Lower lobe of right lung (tissue), 2 donors: ENCODE results near the gene UPK3BL1. TPM values are rescaled to one million over a fixed set of nuclear protein-coding genes. Genes with fewer than 3 reads are reported as not detected.
"Not testable (repeated sequence)": the region's sequence is repeated elsewhere in the genome, so short reads cannot be mapped to it uniquely, and the experiment has no call there.

ENCODE experiments used
- ATAC-seq, 2 donors: fragments of 200-7000 bp; cut with Tn5 transposase; one replicate each; pipeline ENCODE4 v1.9.1; 2020 to 2022; ENCODE audit warnings: mild to moderate bottlenecking in 2 of 2, moderate library complexity in 2 of 2
- DNase-seq: peaks from one replicate; pipeline ENCODE4 v3.0.0-alpha.2; 2020
- H3K27ac ChIP-seq: fragments of 200-600 bp; one replicate; pipeline ENCODE4 v1.8.0; 2022
- H3K27me3 ChIP-seq: fragments of 200-600 bp; one replicate; pipeline ENCODE4 v1.8.0; 2022; ENCODE audit warnings: low read depth
- H3K36me3 ChIP-seq: fragments of 200-600 bp; one replicate; pipeline ENCODE4 v1.8.0; 2022; ENCODE audit warnings: mild to moderate bottlenecking
- H3K4me1 ChIP-seq: fragments of 200-600 bp; one replicate; pipeline ENCODE4 v1.8.0; 2022
- H3K4me3 ChIP-seq: fragments of 200-600 bp; one replicate; pipeline ENCODE4 v1.8.0; 2022; ENCODE audit warnings: mild to moderate bottlenecking
- H3K9me3 ChIP-seq: fragments of 200-600 bp; one replicate; pipeline ENCODE4 v1.8.0; 2022
- intact Hi-C: fragments of 100-400 bp; cut with DNase I; formaldehyde crosslinking; loops from one replicate; pipeline ENCODE4 v1.11.0; 2022
- total RNA-seq: library from RNA; stranded (reverse); fragmentation: NEBNext Ultra II Directional; extraction: Animal tissue kit (Norgen Biotek cat#: 25700); gene quantifications from one replicate; pipeline ENCODE4 v1.2.1, GENCODE V29; 2021
- donor health status: DM: no; HTN: yes; CAD: no; lungs with severe emphysema.

Gene UPK3BL1
- total RNA-seq, 1 donor from 2014 or later: 35.5 TPM

DNA sequence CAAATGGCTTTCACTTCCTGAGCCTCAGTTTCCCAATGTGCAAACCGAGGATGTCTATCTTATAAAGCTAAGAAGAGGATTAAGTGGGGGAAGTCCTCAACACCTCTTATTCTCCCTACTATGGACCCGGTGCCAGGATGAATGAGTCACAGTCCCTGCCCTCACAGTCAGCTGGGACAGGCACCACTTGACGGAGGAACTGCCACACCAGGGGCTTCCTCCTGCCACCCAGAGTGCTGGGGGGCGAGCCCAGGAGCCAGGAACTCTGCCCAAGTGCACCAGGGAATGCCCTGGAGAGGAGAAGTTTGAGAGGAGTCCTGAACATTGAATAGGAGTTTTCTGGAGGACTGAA, 28.3 kb downstream of the UPK3BL1 start:
- DNase-seq: not testable (repeated sequence)
- peak; percentile 39 to 42 for ATAC-seq

DNA sequence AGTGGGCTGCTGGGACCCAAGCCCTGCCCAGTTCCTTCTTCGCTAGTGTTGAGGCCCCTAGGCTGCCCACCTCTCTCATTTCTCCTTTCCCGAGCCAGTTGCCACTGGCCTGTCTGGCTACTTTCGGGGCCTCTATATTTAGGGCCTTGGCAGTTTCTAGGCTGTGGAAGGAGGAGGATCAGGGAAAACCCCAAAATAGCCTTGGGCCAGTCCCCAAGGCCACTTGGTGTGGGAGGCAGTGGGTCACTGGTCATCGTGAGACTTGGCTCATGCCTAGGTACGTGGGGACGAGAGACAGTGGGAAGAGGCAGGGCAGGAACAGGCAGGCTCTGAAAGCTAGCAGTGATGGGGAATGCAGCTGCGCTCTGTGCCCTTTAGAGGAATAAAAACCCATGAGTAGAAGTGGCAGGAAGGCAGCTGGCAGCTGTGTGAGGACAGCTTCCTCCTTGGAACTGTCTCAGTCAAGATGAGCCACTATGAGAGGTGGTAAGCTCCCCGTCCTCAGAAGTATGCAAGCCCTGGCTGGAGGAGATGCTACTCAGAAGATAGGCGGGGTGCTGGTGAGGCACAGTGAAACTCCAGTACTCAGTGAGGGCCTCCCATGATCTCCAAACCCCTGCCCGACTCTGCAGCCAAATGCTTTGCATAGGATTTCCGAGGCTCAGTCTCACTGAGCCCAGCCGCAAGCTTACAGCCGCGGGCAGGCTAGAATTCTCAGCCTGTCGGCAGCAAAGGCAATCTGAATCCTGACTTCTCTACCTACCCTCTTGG, 28.8 kb downstream of the UPK3BL1 start:
- H3K36me3 ChIP-seq, H3K4me3 ChIP-seq, H3K4me1 ChIP-seq, DNase-seq, intact Hi-C loops, ATAC-seq, H3K27me3 ChIP-seq, H3K9me3 ChIP-seq, H3K27ac ChIP-seq: not testable (repeated sequence)

More for the DNA sequence above, 28.3 kb downstream of the UPK3BL1 start:
- H3K4me3 ChIP-seq, H3K9me3 ChIP-seq, H3K27ac ChIP-seq, H3K36me3 ChIP-seq, intact Hi-C loops, H3K4me1 ChIP-seq, H3K27me3 ChIP-seq: not testable (repeated sequence)

DNA sequence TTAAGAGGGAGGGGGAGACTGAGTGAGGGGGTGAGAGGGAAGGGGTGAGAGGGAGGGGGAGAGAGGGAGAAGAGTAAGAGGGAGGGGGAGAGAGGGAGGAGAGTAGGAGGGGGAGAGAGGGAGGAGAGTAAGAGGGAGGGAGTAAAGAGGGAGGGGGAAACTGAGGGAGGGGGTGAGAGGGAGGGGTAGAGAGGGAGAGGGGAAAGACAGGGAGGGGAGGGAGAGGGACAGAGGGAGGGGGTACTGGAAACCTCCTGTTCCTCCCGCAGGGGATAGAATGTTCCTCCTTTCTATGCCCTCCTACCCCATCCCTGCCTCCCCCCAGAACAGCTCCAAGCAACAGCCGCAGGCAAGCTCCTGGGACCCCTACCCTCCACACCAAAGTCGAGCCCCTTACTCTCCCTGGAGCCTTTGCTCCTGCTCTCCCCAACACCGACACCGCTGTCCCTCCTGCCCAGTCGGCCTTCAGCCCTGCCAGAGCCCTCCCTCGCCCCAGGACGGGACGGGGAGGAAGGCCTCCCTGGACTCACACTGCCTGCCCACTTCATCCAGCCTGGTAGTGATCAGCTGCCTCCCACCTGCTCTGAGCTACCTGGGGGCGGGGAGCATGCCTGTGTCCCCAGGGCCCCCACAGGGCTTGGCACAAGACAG, 30.8 kb downstream of the UPK3BL1 start:
- DNase-seq: peak; percentile 45
- H3K4me3 ChIP-seq, H3K27me3 ChIP-seq, H3K27ac ChIP-seq, intact Hi-C loops, H3K9me3 ChIP-seq, ATAC-seq, H3K36me3 ChIP-seq, H3K4me1 ChIP-seq: not testable (repeated sequence)

DNA sequence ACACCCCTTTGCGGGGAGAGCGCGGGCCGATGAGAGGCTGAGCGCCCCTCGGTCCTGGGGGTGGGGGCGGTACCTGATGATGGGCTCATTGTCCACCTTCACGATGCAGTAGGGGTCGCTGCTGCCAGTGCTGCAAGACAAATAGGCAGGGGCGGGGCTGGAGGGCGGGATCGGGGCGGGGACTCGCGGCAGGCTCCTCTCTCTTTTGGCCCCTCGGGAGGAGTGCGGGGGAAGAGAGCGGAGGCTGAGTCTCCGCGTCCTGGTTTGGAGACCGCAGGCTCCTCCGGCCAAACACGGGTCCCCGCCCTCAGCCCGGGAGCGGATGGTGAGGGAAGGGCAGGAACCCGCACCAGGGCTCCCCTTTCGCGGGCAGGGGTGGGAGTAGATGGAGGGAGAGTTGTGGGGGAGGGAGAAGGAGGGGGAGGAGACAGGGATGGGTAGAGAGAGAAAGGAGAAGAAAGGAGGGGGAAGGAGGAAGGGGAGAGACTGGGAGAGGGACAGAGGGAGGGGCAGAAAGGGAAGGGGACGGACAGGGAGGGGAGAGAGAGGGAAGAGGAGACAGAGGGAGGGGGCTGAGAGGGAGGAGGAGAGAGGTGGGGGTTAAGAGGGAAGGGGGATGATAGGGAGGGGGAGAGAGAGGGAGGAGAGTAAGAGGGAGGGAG, 31.4 kb downstream of the UPK3BL1 start:
- H3K27ac ChIP-seq, H3K4me3 ChIP-seq, intact Hi-C loops, H3K27me3 ChIP-seq, DNase-seq, H3K4me1 ChIP-seq, H3K9me3 ChIP-seq, H3K36me3 ChIP-seq: not testable (repeated sequence)
- ATAC-seq: peak; percentile 57 to 59

DNA sequence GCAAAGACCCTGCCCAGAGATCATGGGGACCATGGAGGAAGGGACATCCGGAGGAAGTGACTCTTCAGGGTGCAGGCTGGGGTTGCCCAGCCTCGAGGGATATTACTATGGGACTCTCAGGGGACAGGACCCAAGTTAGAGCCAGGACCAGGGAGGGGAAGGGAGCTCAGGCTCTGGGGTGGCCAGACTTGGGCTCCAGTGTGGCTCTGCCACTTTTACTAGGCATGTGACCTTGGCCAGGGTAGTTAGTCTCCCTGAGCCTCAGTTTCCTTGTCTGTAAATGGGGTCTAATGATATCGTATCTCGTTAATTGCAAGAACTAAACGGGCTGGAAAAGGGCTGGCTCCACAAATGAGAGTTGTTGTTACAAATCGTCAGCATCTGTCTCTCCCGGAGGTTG, 32.1 kb downstream of the UPK3BL1 start:
- H3K9me3 ChIP-seq, H3K27me3 ChIP-seq, H3K36me3 ChIP-seq, H3K4me3 ChIP-seq, H3K27ac ChIP-seq, ATAC-seq, H3K4me1 ChIP-seq, intact Hi-C loops: not testable (repeated sequence)
- peak; percentile 40 for DNase-seq

DNA sequence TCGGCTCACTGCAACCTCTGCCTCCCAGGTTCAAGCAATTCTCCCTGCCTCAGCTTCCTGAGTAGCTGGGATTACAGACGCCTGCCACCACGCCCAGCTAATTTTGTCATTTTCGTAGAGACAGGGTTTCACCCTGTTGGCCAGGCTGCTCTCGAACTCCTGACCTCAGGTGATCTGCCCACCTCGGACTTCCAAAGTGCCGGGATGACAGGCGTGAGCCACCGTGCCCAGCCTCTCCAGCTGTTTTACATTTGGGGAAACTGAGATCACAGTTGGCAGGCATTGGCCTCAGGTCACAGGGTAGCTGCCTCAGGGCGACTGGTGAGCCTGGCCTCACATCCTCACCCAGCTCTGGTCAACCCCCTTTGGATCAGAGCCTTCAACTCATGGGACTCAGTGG, 32.9 kb downstream of the UPK3BL1 start:
- H3K4me1 ChIP-seq, H3K36me3 ChIP-seq, DNase-seq, H3K27ac ChIP-seq, intact Hi-C loops, H3K9me3 ChIP-seq, H3K4me3 ChIP-seq, H3K27me3 ChIP-seq, ATAC-seq: not testable (repeated sequence)

DNA sequence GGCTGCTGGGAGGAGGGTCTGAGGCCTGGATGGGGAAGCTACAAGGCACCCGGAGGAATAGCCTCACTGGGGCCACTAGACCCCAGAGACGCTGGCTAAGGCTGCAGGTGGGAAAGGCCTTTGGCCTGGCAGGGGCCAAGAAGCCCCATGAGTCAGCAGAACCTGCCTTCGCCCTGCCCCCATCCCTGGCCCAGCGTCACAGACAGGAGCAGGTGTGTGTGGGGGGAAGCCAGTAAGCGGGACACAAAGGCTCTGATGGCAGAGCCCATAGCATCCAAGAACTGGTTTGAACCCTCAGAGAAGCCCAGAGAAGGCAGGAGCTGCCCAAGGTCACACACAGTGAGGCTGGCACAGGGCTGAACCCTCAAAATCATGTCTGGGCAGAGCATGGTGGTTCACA, 35.7 kb downstream of the UPK3BL1 start:
- H3K27ac ChIP-seq, H3K4me1 ChIP-seq, intact Hi-C loops, ATAC-seq, H3K9me3 ChIP-seq, H3K27me3 ChIP-seq, H3K4me3 ChIP-seq, DNase-seq, H3K36me3 ChIP-seq: not testable (repeated sequence)

DNA sequence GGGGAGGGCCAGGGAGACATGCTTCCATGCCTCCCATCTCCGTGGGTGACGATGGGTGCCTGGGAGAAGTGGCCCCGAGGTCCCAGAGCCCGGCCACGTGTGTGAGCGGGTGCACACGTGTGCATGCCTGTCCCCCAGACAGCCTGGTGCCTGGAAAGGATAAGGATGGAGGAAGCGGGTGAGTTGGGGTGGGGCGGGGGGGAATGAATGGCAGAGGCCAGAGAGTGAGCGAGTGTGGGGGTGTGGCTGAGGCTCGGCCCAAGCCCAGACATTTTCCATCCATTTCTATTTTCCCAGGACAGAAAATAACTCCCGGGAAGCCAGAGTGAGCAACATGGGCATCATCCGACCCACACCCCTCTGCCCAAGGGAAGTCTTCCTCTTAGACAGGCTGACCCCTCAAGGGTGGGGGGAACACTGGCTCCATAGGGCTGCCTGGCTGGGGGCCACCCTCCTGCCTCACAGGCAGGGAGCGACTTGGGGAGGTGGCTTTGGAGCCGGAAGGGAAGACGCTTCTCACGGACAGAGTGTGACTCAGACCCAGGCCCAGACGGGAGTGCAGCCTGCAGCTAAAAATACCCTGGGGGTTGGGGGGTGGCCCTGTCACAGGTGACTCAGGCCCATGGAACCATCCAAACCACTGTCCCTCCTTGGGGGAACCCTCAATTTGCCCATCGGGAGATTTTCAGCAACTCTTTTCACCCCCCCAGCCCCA, 38.0 kb downstream of the UPK3BL1 start:
- H3K27me3 ChIP-seq, H3K27ac ChIP-seq, H3K4me3 ChIP-seq, H3K36me3 ChIP-seq, H3K4me1 ChIP-seq, H3K9me3 ChIP-seq, DNase-seq, intact Hi-C loops: not testable (repeated sequence)
- peak; percentile 8 to 11 for ATAC-seq

DNA sequence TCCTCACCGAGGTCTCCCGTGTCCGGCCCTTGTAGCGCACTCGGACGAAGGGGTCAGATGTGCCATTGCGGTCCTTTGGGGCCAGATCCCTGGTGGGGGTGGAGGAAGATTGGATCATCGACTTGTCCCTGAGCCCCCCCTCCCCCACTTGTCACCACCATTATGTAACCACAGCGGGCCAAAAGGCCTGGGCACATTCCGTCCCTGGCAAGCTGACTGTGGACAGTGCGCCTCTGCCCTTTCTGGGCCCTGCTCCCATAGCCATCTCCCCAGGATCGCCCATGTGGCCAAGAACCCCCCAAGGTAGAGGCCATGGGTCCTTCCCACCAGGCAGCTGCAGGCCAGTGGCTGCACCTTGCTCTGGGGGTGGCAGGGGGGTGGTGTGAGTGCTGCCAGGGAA, 40.3 kb downstream of the UPK3BL1 start:
- H3K4me3 ChIP-seq, H3K4me1 ChIP-seq, H3K36me3 ChIP-seq, H3K27ac ChIP-seq, ATAC-seq, DNase-seq, H3K27me3 ChIP-seq, intact Hi-C loops, H3K9me3 ChIP-seq: not testable (repeated sequence)

DNA sequence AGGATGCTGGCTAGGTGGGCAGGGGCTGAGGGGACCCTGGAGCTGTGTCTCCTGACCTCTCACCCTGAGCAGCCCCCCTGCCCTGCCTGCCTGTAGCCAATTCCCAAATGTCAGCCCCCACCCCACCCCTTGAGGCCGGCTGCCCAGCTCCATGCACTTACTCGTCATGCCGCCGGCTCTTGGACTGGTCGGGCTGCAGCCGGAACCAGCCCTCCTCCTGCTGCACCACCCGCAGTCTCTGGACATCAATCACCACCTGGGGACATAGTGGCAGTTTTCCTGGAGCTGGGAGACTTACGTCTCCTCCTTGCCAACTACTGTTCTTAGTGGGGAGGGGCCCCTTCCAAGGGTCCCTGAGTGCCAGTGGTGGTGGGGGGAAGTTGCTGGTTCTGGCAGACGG, 42.9 kb downstream of the UPK3BL1 start:
- intact Hi-C loops, H3K4me3 ChIP-seq, DNase-seq, H3K27me3 ChIP-seq, H3K9me3 ChIP-seq, H3K27ac ChIP-seq, H3K36me3 ChIP-seq, ATAC-seq, H3K4me1 ChIP-seq: not testable (repeated sequence)

DNA sequence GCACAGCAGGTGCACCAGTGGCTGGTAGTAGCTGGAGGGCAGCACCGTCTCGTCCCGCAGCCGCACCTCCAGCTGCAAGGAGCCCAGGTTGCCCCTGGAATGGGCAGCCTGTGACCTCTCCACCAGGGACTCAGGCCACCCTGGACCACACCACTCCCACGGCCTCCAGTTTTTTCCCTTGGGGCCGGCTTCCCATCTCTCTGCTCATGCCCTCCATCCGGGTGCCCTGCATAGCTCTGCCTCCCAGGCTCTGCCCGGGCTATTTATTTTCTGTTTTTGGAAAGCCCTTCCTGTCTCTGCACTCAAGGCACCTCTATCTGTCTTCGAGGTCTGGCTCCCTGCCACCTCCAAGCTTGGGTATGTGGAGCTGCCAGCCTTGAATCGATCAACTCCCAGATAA, 46.6 kb downstream of the UPK3BL1 start:
- DNase-seq, H3K27me3 ChIP-seq, H3K36me3 ChIP-seq, H3K4me3 ChIP-seq, H3K27ac ChIP-seq, intact Hi-C loops, H3K9me3 ChIP-seq, ATAC-seq, H3K4me1 ChIP-seq: not testable (repeated sequence)

DNA sequence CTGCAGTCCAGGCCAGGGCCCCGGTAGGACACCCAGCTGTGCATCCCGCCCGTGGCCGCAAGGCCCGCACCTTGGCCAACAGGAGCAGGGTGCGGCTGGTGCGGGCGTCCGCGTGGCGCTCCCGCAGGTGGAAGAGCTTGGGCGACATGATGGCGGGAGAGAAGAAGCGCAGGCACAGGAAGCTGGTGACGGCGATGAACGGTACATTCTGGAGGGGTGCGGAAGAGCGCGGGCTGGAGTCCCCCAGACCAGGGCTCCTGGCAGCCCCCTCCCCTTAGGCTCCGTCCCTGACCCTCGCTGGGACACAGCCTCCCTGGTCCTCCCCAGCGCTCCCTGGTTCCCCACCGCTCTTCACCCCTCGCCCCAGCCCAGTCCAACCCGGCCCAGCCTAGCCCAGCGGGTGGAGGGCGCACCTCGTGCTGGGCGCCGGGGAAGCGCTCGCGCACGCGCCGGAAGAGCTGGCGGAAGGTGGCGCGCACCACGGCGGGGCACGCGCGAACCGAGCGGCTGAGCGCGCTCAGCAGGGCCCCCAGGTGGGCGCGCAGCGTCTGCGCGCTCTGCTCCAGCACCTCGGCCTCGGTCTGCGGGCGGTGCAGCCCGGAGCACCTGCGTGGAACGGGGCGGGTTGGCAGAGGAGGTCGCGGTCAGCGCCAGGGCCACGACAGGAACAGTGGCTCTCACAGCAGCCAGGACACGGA, 48.8 kb downstream of the UPK3BL1 start:
- DNase-seq, H3K27ac ChIP-seq, H3K27me3 ChIP-seq, H3K36me3 ChIP-seq, H3K4me1 ChIP-seq, intact Hi-C loops, H3K9me3 ChIP-seq, H3K4me3 ChIP-seq: not testable (repeated sequence)
- peak; percentile 56 to 70 for ATAC-seq

DNA sequence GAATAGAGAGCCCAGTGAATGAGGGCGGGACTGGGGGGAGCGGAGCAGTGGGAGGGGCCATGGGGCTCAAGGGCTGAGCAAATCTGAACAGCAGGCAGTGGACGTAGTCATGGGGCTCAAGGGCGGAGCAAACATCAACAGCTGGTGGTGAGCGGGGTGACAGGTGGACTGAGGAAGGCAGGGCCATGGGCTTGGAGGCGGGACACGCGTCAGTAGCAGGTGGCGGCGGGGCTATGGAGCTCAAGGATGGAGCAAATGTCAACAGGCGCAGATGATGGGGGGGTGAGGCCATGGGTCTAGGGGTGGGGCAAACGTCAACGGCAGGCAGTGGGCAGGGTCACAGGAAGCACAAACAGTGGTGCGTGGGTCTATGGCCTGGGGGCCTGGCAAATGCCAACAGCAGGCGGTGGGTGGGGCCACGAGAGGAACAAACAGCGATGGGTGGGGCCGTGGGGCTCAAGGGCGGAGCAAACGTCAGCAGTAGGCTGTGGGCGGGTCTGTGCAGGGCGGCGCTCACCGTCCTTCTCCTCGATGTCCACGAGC, 50.0 kb downstream of the UPK3BL1 start:
- intact Hi-C loops, H3K27me3 ChIP-seq, H3K36me3 ChIP-seq, H3K4me1 ChIP-seq, H3K27ac ChIP-seq, H3K9me3 ChIP-seq, H3K4me3 ChIP-seq: not testable (repeated sequence)
- ATAC-seq (peak; percentile 92 to 93), DNase-seq (peak; percentile 88)
